Measurements from ENCODE around the gene ZNF555.
"Not testable (repeated sequence)": the region's sequence is repeated elsewhere in the genome, so short reads cannot be mapped to it uniquely, and the experiment has no call there.

The ZNF555 gene

GRCh38 chr19:2872175-2872574 is 30.9 kb downstream of the ZNF555 start:
- not testable (repeated sequence) for DNase-seq

- DNase-seq = no peak
Measured at GRCh38 chr19:2877398-2878331, 36.4 kb downstream of the ZNF555 start.

GRCh38 chr19:2883686-2884439 is 42.6 kb downstream of the ZNF555 start:
- no peak for DNase-seq

GRCh38 chr19:2885736-2886135 is 44.5 kb downstream of the ZNF555 start:
- no peak for DNase-seq

- DNase-seq = peak; percentile 84
Measured at GRCh38 chr19:2887391-2887914, 46.2 kb downstream of the ZNF555 start.

- DNase-seq = peak; percentile 95
Measured at GRCh38 chr19:2888731-2889224, 47.5 kb downstream of the ZNF555 start.

GRCh38 chr19:2890531-2890930 is 49.3 kb downstream of the ZNF555 start:
- DNase-seq = not testable (repeated sequence)

- no peak for DNase-seq
Measured at GRCh38 chr19:2896694-2897093, 55.4 kb downstream of the ZNF555 start.

GRCh38 chr19:2900296-2901252 is 59.3 kb downstream of the ZNF555 start, which contains the start of gene ZNF57:
Gene ZNF57 (plus strand): TSS chr19:2900928. CDS start chr19:2901046, 118 bp downstream.
- peak; percentile 98 for DNase-seq

GRCh38 chr19:2902590-2903218 is 61.4 kb downstream of the ZNF555 start:
- no peak for DNase-seq

GRCh38 chr19:2903326-2903725 is 62.1 kb downstream of the ZNF555 start:
- DNase-seq = not testable (repeated sequence)

GRCh38 chr19:2905918-2906519 is 64.7 kb downstream of the ZNF555 start:
- DNase-seq = no peak

GRCh38 chr19:2906631-2907195 is 65.4 kb downstream of the ZNF555 start:
- no peak for DNase-seq

All from NCI-H146 (cell line).